PC-3 (cell line): ENCODE measurements around the gene TRABD2B.

ENCODE experiments used
- CTCF ChIP-seq: fragments of 300-600 bp; sonication (generic); conservative IDR thresholded peaks from 2 replicates; pipeline ENCODE4 v1.5.1; 2017; ENCODE audit warnings: antibody characterized with exemption, low read depth, mild to moderate bottlenecking, low read length
- EZH2 ChIP-seq: fragments of 300-600 bp; sonication (generic); IDR thresholded peaks from one replicate; pipeline ENCODE4 v1.6.1; 2017; ENCODE audit warnings: antibody characterized with exemption, mild to moderate bottlenecking, low read length; ENCODE audit not compliant: unreplicated experiment

GRCh38 chr1:47887060-47887459 is 110.1 kb downstream of the TRABD2B start:
- TF ChIP-seq EZH2 = no peak
- TF ChIP-seq CTCF = no peak
